ENCODE results near the gene PDE1A. TPM values are rescaled to one million over a fixed set of nuclear protein-coding genes. Genes with fewer than 3 reads are reported as not detected.

Gene PDE1A
- total RNA-seq, 4 donors from 2014 or later, result 2.3 to 8.1 (median 2.9) TPM

- H3K4me1 ChIP-seq, result no peaks in the 10 kb centered on the region
- DNase-seq (ENCODE audit: low spot score in 2 of 2), result no peak
- H3K4me3 ChIP-seq, result no peak overlapping the region
- H3K9me3 ChIP-seq, result no peaks in the 10 kb centered on the region
- no peaks in the 10 kb centered on the region for H3K27me3 ChIP-seq
- no peak overlapping the region for H3K27ac ChIP-seq
- no peaks in the 10 kb centered on the region for H3K36me3 ChIP-seq
- TF ChIP-seq EP300 (IDR thresholded peaks at IDR 0.05) (no peak), POLR2AphosphoS5 (IDR thresholded peaks at IDR 0.05) (no peak), POLR2A (IDR thresholded peaks at IDR 0.05) (no peak)
- TF ChIP-seq, protein P1, sequence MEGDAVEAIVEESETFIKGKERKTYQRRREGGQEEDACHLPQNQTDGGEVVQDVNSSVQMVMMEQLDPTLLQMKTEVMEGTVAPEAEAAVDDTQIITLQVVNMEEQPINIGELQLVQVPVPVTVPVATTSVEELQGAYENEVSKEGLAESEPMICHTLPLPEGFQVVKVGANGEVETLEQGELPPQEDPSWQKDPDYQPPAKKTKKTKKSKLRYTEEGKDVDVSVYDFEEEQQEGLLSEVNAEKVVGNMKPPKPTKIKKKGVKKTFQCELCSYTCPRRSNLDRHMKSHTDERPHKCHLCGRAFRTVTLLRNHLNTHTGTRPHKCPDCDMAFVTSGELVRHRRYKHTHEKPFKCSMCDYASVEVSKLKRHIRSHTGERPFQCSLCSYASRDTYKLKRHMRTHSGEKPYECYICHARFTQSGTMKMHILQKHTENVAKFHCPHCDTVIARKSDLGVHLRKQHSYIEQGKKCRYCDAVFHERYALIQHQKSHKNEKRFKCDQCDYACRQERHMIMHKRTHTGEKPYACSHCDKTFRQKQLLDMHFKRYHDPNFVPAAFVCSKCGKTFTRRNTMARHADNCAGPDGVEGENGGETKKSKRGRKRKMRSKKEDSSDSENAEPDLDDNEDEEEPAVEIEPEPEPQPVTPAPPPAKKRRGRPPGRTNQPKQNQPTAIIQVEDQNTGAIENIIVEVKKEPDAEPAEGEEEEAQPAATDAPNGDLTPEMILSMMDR (IDR thresholded peaks at IDR 0.05), result no peak
Measured at GRCh38 chr2:182210669-182211068, 216.2 kb downstream of the PDE1A start.

- 80% methylated on average over 4 of the region's 4 CpGs for WGBS
Measured at GRCh38 chr2:182208421-182208820, 218.4 kb downstream of the PDE1A start.

GRCh38 chr2:182207049-182207746, 219.6 kb downstream of the PDE1A start:
- TF ChIP-seq, protein P1 (IDR thresholded peaks at IDR 0.05), result no peak
- TF ChIP-seq POLR2A (IDR thresholded peaks at IDR 0.05) (no peak), POLR2AphosphoS5 (IDR thresholded peaks at IDR 0.05) (no peak), EP300 (IDR thresholded peaks at IDR 0.05) (no peak)
- no peak for DNase-seq (ENCODE audit: low spot score in 2 of 2)
- WGBS, result 93% methylated on average over 5 of the region's 5 CpGs
- Histone ChIP-seq H3K4me1 (no peaks in the 10 kb centered on the region), H3K4me3 (no peak overlapping the region), H3K9me3 (no peaks in the 10 kb centered on the region), H3K36me3 (no peaks in the 10 kb centered on the region), H3K27me3 (no peaks in the 10 kb centered on the region), H3K27ac (no peak overlapping the region)

More at GRCh38 chr2:182208421-182208820, 218.4 kb downstream of the PDE1A start:
- TF ChIP-seq, protein P1 (IDR thresholded peaks at IDR 0.05), result no peak
- TF ChIP-seq POLR2A (IDR thresholded peaks at IDR 0.05) (no peak), EP300 (IDR thresholded peaks at IDR 0.05) (no peak), POLR2AphosphoS5 (IDR thresholded peaks at IDR 0.05) (no peak)
- Histone ChIP-seq H3K27me3 (no peaks in the 10 kb centered on the region), H3K36me3 (no peaks in the 10 kb centered on the region), H3K27ac (no peak overlapping the region), H3K9me3 (no peaks in the 10 kb centered on the region), H3K4me1 (no peaks in the 10 kb centered on the region), H3K4me3 (no peak overlapping the region)
- DNase-seq (ENCODE audit: low spot score in 2 of 2), result no peak

GRCh38 chr2:182197529-182197928, 229.3 kb downstream of the PDE1A start:
- Histone ChIP-seq H3K27me3 (no peaks in the 10 kb centered on the region), H3K36me3 (no peaks in the 10 kb centered on the region), H3K4me3 (no peak overlapping the region), H3K27ac (no peak overlapping the region), H3K9me3 (no peaks in the 10 kb centered on the region), H3K4me1 (no peaks in the 10 kb centered on the region)
- TF ChIP-seq POLR2AphosphoS5 (IDR thresholded peaks at IDR 0.05), result no peak
- DNase-seq (ENCODE audit: low spot score in 2 of 2), result no peak

- Histone ChIP-seq H3K27ac (no peak overlapping the region), H3K4me1 (no peaks in the 10 kb centered on the region), H3K36me3 (no peaks in the 10 kb centered on the region), H3K9me3 (no peaks in the 10 kb centered on the region), H3K27me3 (no peaks in the 10 kb centered on the region), H3K4me3 (no peak overlapping the region)
- TF ChIP-seq POLR2AphosphoS5 (IDR thresholded peaks at IDR 0.05), result no peak
- WGBS, result 93% methylated on average over 5 of the region's 5 CpGs
- no peak for DNase-seq (ENCODE audit: low spot score in 2 of 2)
Measured at GRCh38 chr2:182193291-182193690, 233.5 kb downstream of the PDE1A start.

GRCh38 chr2:182191061-182191460, 235.8 kb downstream of the PDE1A start:
- Histone ChIP-seq H3K27me3 (no peaks in the 10 kb centered on the region), H3K4me1 (no peaks in the 10 kb centered on the region), H3K36me3 (no peaks in the 10 kb centered on the region), H3K9me3 (no peaks in the 10 kb centered on the region), H3K27ac (no peak overlapping the region), H3K4me3 (no peak overlapping the region)
- TF ChIP-seq, protein P1 (IDR thresholded peaks at IDR 0.05), result no peak
- TF ChIP-seq POLR2A (IDR thresholded peaks at IDR 0.05), result no peak
- TF ChIP-seq POLR2AphosphoS5 (IDR thresholded peaks at IDR 0.05), result no peak
- WGBS, result 83% methylated on average over 2 of the region's 2 CpGs
- DNase-seq (ENCODE audit: low spot score in 2 of 2), result no peak

All from suprapubic skin (tissue), 4 donors.